Measurements from ENCODE around the gene KCNJ2. TPM values are rescaled to one million over a fixed set of nuclear protein-coding genes. Genes with fewer than 3 reads are reported as not detected.

The KCNJ2 gene
- total and polyA plus RNA-seq, 2 donors (not counting 1 experiment from before 2014, with no cell fraction given), result not detected

DNA sequence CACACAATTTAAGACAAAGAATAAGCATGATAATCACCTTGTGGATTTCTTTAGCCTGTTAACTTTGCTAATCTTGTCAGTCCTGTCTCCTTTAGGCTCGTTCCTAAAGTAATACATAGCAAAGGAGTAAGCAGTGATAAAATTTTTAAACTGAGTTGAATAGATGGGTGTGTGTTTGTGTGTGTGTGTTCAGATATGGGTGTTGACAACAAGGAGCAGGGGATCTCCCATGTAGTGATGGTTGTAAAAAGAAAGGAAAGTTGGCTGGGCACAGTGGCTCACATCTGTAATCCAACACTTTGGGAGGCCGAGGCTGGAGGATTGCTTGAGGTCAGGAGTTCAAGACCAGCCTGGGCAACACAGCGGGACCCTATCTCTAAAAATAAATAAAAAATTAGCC lies 44.6 kb upstream of the KCNJ2 start:
- Histone ChIP-seq H3K4me3 (ENCODE audit: control extremely low read depth in 1 of 5, extremely low read depth in 1 of 5, insufficient read depth in 1 of 5, low read depth in 2 of 5, low read length in 4 of 5) (no peak overlapping the region), H3K4me2 (replicated peaks; ENCODE audit: low read depth, low read length, poor library complexity, severe bottlenecking) (no peak overlapping the region), H3K79me2 (ENCODE audit: control insufficient read depth, insufficient read depth, low read length) (no peaks in the 10 kb centered on the region), H3K27ac (ENCODE audit: low read length in 2 of 2) (no peak overlapping the region), H3K36me3 (replicated peaks in 1 of 2; ENCODE audit: control extremely low read depth in 1 of 2, control insufficient read depth in 1 of 2, extremely low read depth in 1 of 2, insufficient read depth in 2 of 2, low read length in 1 of 2) (no peaks in the 10 kb centered on the region), H3K9ac (ENCODE audit: low read length) (no peak overlapping the region), H3K9me3 (ENCODE audit: control extremely low read depth in 1 of 3, control insufficient read depth in 2 of 3, insufficient read depth in 1 of 3, low read length in 2 of 3) (peaks cover 0 to 2% (median under 1%) of the 10 kb centered on the region in 3 donors), H3K4me1 (ENCODE audit: control insufficient read depth in 2 of 2, insufficient read depth in 2 of 2, low read length in 2 of 2) (no peaks in the 10 kb centered on the region), H4K20me1 (ENCODE audit: control insufficient read depth, insufficient read depth, low read length, poor library complexity, severe bottlenecking) (no peaks in the 10 kb centered on the region), H2AFZ (ENCODE audit: insufficient read depth, low read depth, low read length, poor library complexity, severe bottlenecking) (no peak overlapping the region), H3K27me3 (replicated peaks in 1 of 4; ENCODE audit: control extremely low read depth in 1 of 4, control insufficient read depth in 3 of 4, insufficient read depth in 4 of 4, low read length in 3 of 4) (no peaks in the 10 kb centered on the region)
- ChIA-PET POLR2A (no interaction called here), CTCF (no interaction called here)
- WGBS (ENCODE audit: insufficient coverage), result 25% methylated on average over 1 of the region's 3 CpGs
- Mint-ChIP-seq H3K27ac (no peak overlapping the region), H3K9me3 (ENCODE audit: insufficient read depth) (no peaks in the 10 kb centered on the region), H3K4me3 (no peak overlapping the region), H3K27me3 (no peaks in the 10 kb centered on the region), H3K4me1 (peaks cover 2% of the 10 kb centered on the region)
- ATAC-seq (ENCODE audit: low read depth) (no peak), DNase-seq (no peak)
- TF ChIP-seq, protein P1, sequence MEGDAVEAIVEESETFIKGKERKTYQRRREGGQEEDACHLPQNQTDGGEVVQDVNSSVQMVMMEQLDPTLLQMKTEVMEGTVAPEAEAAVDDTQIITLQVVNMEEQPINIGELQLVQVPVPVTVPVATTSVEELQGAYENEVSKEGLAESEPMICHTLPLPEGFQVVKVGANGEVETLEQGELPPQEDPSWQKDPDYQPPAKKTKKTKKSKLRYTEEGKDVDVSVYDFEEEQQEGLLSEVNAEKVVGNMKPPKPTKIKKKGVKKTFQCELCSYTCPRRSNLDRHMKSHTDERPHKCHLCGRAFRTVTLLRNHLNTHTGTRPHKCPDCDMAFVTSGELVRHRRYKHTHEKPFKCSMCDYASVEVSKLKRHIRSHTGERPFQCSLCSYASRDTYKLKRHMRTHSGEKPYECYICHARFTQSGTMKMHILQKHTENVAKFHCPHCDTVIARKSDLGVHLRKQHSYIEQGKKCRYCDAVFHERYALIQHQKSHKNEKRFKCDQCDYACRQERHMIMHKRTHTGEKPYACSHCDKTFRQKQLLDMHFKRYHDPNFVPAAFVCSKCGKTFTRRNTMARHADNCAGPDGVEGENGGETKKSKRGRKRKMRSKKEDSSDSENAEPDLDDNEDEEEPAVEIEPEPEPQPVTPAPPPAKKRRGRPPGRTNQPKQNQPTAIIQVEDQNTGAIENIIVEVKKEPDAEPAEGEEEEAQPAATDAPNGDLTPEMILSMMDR (IDR thresholded peaks at IDR 0.05), result no peak
- intact Hi-C loops (cut with micrococcal nuclease), result no loop called here

DNA sequence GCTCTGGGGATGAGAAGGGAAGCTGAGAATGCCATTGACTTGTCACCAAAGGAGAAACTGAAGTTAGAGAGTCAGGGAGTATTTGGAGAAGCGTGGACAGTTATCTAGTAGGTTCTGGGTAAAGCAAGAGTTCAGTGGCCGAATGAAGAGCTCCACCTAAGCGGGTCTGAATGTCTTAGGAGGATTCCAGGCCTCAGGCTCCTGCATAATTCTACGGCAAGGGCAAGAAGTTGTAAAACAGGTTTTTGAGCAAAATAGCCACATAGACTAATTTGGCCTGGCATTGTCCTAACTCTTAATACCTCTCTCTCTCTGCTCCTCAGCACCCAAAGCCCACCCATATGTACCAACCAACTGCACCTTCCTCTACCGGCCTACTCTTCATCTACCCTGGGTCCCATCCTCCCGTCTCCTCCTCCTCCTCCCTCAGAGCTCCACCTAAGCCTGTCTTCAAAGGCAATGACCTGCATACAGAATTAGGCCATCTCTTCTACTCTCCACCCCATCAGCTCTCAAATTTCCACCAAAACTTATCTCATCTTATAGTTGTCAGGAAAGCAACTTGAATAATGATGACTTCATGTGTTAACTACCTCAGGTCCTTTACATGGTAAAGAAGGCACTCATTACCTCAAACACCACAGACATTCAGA lies 42.0 kb upstream of the KCNJ2 start:
- H3K27me3 ChIP-seq (replicated peaks in 1 of 4; ENCODE audit: control extremely low read depth in 1 of 4, control insufficient read depth in 3 of 4, insufficient read depth in 4 of 4, low read length in 3 of 4), result no peaks in the 10 kb centered on the region
- no peak overlapping the region for H3K27ac Mint-ChIP-seq
- WGBS (ENCODE audit: insufficient coverage), result 100% methylated on average over 6 of the region's 6 CpGs
- H3K79me2 ChIP-seq (ENCODE audit: control insufficient read depth, insufficient read depth, low read length), result no peaks in the 10 kb centered on the region
- no peaks in the 10 kb centered on the region for H3K9me3 Mint-ChIP-seq (ENCODE audit: insufficient read depth)
- TF ChIP-seq, protein P1 (IDR thresholded peaks at IDR 0.05), result no peak
- TF ChIP-seq EZH2 (IDR thresholded peaks at IDR 0.05; ENCODE audit: borderline replicate concordance, insufficient read depth, low read depth, low read length, poor library complexity, severe bottlenecking), result no peak
- H3K27ac ChIP-seq (ENCODE audit: low read length in 2 of 2), result no peak overlapping the region
- no peak overlapping the region for H3K9ac ChIP-seq (ENCODE audit: low read length)
- peaks cover under 1% of the 10 kb centered on the region for H3K27me3 Mint-ChIP-seq
- no peak overlapping the region for H3K4me3 Mint-ChIP-seq
- no peaks in the 10 kb centered on the region for H3K36me3 ChIP-seq (replicated peaks in 1 of 2; ENCODE audit: control extremely low read depth in 1 of 2, control insufficient read depth in 1 of 2, extremely low read depth in 1 of 2, insufficient read depth in 2 of 2, low read length in 1 of 2)
- no peak for ATAC-seq (ENCODE audit: low read depth)
- ChIA-PET CTCF (interaction anchor here (0.9 kb wide), 1 partner anchor 9 kb away, joined by 3 read pairs; no protein-coding TSS in a partner anchor), POLR2A (interaction anchor here (0.5 kb wide), 1 partner anchor 12 kb away, joined by 3 read pairs; no protein-coding TSS in a partner anchor)
- H3K9me3 ChIP-seq (ENCODE audit: control extremely low read depth in 1 of 3, control insufficient read depth in 2 of 3, insufficient read depth in 1 of 3, low read length in 2 of 3), result peaks cover 0 to 4% (median 0%) of the 10 kb centered on the region in 3 donors
- H3K4me1 Mint-ChIP-seq, result no peaks in the 10 kb centered on the region
- no peak for DNase-seq
- H2AFZ ChIP-seq (ENCODE audit: insufficient read depth, low read depth, low read length, poor library complexity, severe bottlenecking), result no peak overlapping the region
- no peaks in the 10 kb centered on the region for H4K20me1 ChIP-seq (ENCODE audit: control insufficient read depth, insufficient read depth, low read length, poor library complexity, severe bottlenecking)
- no peaks in the 10 kb centered on the region for H3K4me1 ChIP-seq (ENCODE audit: control insufficient read depth in 2 of 2, insufficient read depth in 2 of 2, low read length in 2 of 2)
- H3K4me2 ChIP-seq (replicated peaks; ENCODE audit: low read depth, low read length, poor library complexity, severe bottlenecking), result no peak overlapping the region
- intact Hi-C loops (cut with micrococcal nuclease), result no loop called here
- H3K4me3 ChIP-seq (ENCODE audit: control extremely low read depth in 1 of 5, extremely low read depth in 1 of 5, insufficient read depth in 1 of 5, low read depth in 2 of 5, low read length in 4 of 5), result no peak overlapping the region
